Upper lobe of left lung (tissue), 4 donors: ENCODE measurements around the gene MRTFB.

ENCODE experiments used
- POLR2A ChIP-seq, 4 donors: fragments of 450-650 bp; IDR thresholded peaks; one replicate each; pipeline ENCODE4 v1.5.1; 2016 to 2017; ENCODE audit warnings: antibody characterized with exemption in 4 of 4, mild to moderate bottlenecking in 2 of 4
- TF ChIP-seq, protein P1 (sequence below), 6 experiments: fragments of 450-650 bp in 4 of 6; fragments of 200-600 bp in 2 of 6; sonication (generic) in 2 of 6; IDR thresholded peaks; one replicate each; pipeline ENCODE4 v1.5.1; 2016 to 2019; ENCODE audit warnings: antibody characterized with exemption in 6 of 6

DNA sequence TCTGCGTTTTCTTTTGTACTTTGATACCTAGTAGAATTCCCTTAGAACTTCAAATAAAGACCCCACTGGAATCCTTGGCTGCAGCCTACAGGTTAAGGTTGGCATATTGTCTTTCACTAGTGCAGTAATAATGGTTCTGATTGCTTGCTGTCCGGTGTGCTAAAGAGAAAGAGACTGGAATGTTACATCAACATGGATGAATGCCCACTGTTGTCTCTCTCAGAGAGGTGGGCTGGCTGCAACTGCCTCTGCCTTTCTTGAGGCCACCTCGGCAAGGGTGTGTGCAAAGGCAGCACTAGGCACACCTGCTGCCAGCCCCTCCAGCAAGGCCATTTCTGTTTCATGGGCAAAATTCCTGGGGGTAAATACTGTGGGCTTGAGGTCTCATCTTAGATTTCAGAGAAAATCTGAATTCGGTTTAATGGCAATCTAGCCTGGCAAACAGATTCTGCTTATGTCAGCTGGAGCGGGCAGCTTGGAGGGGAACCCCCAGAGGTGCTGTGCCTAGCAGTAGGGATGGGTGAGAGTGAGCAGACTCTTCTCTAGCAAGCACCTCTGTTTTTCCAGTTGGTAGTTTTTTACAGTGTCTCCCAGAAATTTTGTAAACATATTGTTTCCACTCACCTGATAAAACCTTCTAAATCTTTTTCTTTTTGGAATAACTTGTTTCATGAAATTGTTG, 54.0 kb downstream of the MRTFB start:
- TF ChIP-seq, protein P1, sequence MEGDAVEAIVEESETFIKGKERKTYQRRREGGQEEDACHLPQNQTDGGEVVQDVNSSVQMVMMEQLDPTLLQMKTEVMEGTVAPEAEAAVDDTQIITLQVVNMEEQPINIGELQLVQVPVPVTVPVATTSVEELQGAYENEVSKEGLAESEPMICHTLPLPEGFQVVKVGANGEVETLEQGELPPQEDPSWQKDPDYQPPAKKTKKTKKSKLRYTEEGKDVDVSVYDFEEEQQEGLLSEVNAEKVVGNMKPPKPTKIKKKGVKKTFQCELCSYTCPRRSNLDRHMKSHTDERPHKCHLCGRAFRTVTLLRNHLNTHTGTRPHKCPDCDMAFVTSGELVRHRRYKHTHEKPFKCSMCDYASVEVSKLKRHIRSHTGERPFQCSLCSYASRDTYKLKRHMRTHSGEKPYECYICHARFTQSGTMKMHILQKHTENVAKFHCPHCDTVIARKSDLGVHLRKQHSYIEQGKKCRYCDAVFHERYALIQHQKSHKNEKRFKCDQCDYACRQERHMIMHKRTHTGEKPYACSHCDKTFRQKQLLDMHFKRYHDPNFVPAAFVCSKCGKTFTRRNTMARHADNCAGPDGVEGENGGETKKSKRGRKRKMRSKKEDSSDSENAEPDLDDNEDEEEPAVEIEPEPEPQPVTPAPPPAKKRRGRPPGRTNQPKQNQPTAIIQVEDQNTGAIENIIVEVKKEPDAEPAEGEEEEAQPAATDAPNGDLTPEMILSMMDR (IDR thresholded peaks at IDR 0.05), result no peak
- TF ChIP-seq POLR2A (IDR thresholded peaks at IDR 0.05), result no peak
